ENCODE measurements around the gene GNS. TPM values are rescaled to one million over a fixed set of nuclear protein-coding genes. Genes with fewer than 3 reads are reported as not detected.

Gene GNS
- 10 to 100 TPM; 70.1 to 78.6 TPM for total RNA-seq
- polyA plus RNA-seq = 10 to 100 TPM; 27.8 to 44.8 TPM

GRCh38 chr12:64759035-64759894 lies at the start of gene GNS:
Gene GNS, minus strand, starts transcription at chr12:64759406. Its CDS starts 130 bp downstream, at chr12:64759276.
- peak within 1 kb of the TSS; percentile 70 to 97 (median 86) for H3K4me3 ChIP-seq (ENCODE audit: low read depth in 1 of 3, low read length in 3 of 3)
- H3K27me3 ChIP-seq (ENCODE audit: control insufficient read depth in 4 of 4, insufficient read depth in 4 of 4, low read length in 3 of 4) = no peaks in the 10 kb centered on the region
- H3K27ac ChIP-seq (ENCODE audit: low read depth in 1 of 2, low read length in 2 of 2) = peak within 1 kb of the TSS; percentile 69 to 81
- TF ChIP-seq RAD21 (IDR thresholded peaks at IDR 0.05) (peak; percentile 3 to 12), RXRA (IDR thresholded peaks at IDR 0.05) (peak in 1 of 2 donors; percentile 48), YY1 (IDR thresholded peaks at IDR 0.05) (peak; percentile 85), GABPA (IDR thresholded peaks at IDR 0.05 in 1 of 2, conservative IDR thresholded peaks at IDR 0.05 in 1 of 2) (peak in 1 of 2 donors; percentile 33), JUND (IDR thresholded peaks at IDR 0.05) (peak in 1 of 2 donors; percentile 2), NR2F2 (IDR thresholded peaks at IDR 0.05) (peak; percentile 97), HNF4A (conservative IDR thresholded peaks at IDR 0.05) (no peak), HNF4G (IDR thresholded peaks at IDR 0.05) (no peak), CTCF (IDR thresholded peaks at IDR 0.05; ENCODE audit: low read depth, low read length, missing input control) (no peak), ATF3 (IDR thresholded peaks at IDR 0.05) (peak; percentile 29), FOXA2 (IDR thresholded peaks at IDR 0.05) (no peak), MAX (IDR thresholded peaks at IDR 0.05) (peak; percentile 46), ZBTB33 (IDR thresholded peaks at IDR 0.05) (peak; percentile 57), TAF1 (conservative IDR thresholded peaks at IDR 0.05) (no peak), EGR1 (IDR thresholded peaks at IDR 0.05; ENCODE audit: low read depth in 2 of 2) (peak; percentile 84 to 93), FOXA1 (IDR thresholded peaks at IDR 0.05) (no peak), SP1 (IDR thresholded peaks at IDR 0.05) (peak; percentile 85)
- TF ChIP-seq, protein P1, sequence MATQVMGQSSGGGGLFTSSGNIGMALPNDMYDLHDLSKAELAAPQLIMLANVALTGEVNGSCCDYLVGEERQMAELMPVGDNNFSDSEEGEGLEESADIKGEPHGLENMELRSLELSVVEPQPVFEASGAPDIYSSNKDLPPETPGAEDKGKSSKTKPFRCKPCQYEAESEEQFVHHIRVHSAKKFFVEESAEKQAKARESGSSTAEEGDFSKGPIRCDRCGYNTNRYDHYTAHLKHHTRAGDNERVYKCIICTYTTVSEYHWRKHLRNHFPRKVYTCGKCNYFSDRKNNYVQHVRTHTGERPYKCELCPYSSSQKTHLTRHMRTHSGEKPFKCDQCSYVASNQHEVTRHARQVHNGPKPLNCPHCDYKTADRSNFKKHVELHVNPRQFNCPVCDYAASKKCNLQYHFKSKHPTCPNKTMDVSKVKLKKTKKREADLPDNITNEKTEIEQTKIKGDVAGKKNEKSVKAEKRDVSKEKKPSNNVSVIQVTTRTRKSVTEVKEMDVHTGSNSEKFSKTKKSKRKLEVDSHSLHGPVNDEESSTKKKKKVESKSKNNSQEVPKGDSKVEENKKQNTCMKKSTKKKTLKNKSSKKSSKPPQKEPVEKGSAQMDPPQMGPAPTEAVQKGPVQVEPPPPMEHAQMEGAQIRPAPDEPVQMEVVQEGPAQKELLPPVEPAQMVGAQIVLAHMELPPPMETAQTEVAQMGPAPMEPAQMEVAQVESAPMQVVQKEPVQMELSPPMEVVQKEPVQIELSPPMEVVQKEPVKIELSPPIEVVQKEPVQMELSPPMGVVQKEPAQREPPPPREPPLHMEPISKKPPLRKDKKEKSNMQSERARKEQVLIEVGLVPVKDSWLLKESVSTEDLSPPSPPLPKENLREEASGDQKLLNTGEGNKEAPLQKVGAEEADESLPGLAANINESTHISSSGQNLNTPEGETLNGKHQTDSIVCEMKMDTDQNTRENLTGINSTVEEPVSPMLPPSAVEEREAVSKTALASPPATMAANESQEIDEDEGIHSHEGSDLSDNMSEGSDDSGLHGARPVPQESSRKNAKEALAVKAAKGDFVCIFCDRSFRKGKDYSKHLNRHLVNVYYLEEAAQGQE (IDR thresholded peaks at IDR 0.05) = peak; percentile 60
- peaks cover 0 to 2% (median 0%) of the 10 kb centered on the region in 4 donors for H3K36me3 ChIP-seq (ENCODE audit: control insufficient read depth in 4 of 4, insufficient read depth in 3 of 4, low read depth in 1 of 4, low read length in 3 of 4)
- DNase-seq (ENCODE audit: low spot score) = peak; percentile 98
- peak within 1 kb of the TSS; percentile 72 to 86 for H3K9ac ChIP-seq (ENCODE audit: low read depth in 1 of 2, low read length in 2 of 2)
- under 1% methylated on average over 67 of the region's 67 CpGs for WGBS
- no peaks in the 10 kb centered on the region for H3K9me3 ChIP-seq (ENCODE audit: control insufficient read depth in 4 of 4, low read length in 3 of 4)
- H3K4me1 ChIP-seq (ENCODE audit: control insufficient read depth in 4 of 4, insufficient read depth in 4 of 4, low read length in 3 of 4) = peaks cover 3 to 13% (median 6%) of the 10 kb centered on the region in 4 donors

All from liver (tissue), 9 donors.